Breast epithelium (tissue), 3 donors: ENCODE measurements around the gene CENPU.

Experiments
- POLR2A ChIP-seq: fragments of 450-650 bp; IDR thresholded peaks from one replicate; pipeline ENCODE4 v1.6.1; 2016; ENCODE audit warnings: antibody characterized with exemption, mild to moderate bottlenecking, moderate library complexity
- POLR2AphosphoS5 ChIP-seq, 3 donors: sonication (generic); formaldehyde crosslinking; IDR thresholded peaks; one replicate each; pipeline ENCODE4 v1.6.1; 2017; ENCODE audit warnings: antibody characterized with exemption in 3 of 3

- TF ChIP-seq POLR2AphosphoS5 (IDR thresholded peaks at IDR 0.05): no peak
- TF ChIP-seq POLR2A: no peak
These were observed 12.6 kb downstream of the CENPU start for GRCh38 chr4:184721254-184721653.
